ENCODE data around the gene PARP1. TPM values are rescaled to one million over a fixed set of nuclear protein-coding genes. Genes with fewer than 3 reads are reported as not detected.

Gene PARP1
- total RNA-seq, 1 donor from 2014 or later: 237 TPM

DNA sequence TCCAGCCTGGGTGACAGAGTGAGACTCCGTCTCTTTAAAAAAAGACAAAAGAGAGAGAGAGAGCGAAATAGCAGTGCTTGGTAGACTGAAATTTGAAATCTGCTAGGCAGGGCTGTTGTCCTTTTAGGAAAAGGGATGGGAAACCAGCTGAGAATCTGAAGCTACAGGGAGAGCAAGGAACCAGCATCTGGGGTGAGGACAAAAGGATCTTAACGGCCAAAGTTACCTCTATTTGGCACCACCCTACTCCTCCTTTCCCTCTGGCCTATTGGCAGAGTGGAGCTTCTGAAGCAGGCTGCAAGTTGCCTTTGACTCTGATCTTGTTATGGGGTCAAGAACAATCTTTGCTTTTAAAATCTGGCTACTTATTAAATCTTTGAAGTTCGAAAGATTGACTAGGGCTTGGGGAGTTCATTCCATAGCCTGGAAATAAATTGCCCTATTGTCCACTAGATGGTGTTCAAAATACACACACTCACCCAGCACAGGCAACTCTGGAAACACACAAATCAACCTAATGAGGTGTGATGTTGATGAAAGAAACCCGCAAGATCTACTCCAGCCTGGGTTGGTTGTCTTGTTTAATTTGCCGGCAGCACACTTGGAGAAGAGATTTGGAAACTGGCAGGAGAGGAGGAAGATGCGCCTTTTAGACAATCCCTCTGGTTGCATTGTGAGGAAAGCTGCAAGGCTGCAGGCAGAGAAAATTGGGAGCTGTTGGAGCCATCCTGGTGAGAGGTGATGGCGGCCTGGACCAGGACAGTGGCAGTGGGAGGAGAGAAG is 16.5 kb upstream of the PARP1 start:
- no peaks in the 10 kb centered on the region for H3K36me3 ChIP-seq
- H3K4me2 ChIP-seq: peak overlapping the region; percentile 21
- Mint-ChIP-seq H3K9me3 (no peaks in the 10 kb centered on the region), H3K4me1 (peaks cover 18% of the 10 kb centered on the region), H3K27me3 (ENCODE audit: insufficient read depth, low read depth) (peaks cover 8% of the 10 kb centered on the region), H3K4me3 (no peak overlapping the region), H3K27ac (no peak overlapping the region), H3K36me3 (no peaks in the 10 kb centered on the region)
- H4K20me1 ChIP-seq (ENCODE audit: low read depth): no peaks in the 10 kb centered on the region
- no peaks in the 10 kb centered on the region for H3K9me3 ChIP-seq (ENCODE audit: low read depth)
- H3F3A ChIP-seq (ENCODE audit: low read depth): no peaks in the 10 kb centered on the region
- H3K4me3 ChIP-seq: no peak overlapping the region
- H2AFZ ChIP-seq (replicated peaks): peak overlapping the region; percentile 79
- peak; percentile 56 for DNase-seq (ENCODE audit: low spot score)
- no peaks in the 10 kb centered on the region for H3K79me2 ChIP-seq (ENCODE audit: low read depth)
- peaks cover 17% of the 10 kb centered on the region for H3K4me1 ChIP-seq
- no peak overlapping the region for H3K9ac ChIP-seq
- no peaks in the 10 kb centered on the region for H3K27me3 ChIP-seq
- TF ChIP-seq, protein P1, sequence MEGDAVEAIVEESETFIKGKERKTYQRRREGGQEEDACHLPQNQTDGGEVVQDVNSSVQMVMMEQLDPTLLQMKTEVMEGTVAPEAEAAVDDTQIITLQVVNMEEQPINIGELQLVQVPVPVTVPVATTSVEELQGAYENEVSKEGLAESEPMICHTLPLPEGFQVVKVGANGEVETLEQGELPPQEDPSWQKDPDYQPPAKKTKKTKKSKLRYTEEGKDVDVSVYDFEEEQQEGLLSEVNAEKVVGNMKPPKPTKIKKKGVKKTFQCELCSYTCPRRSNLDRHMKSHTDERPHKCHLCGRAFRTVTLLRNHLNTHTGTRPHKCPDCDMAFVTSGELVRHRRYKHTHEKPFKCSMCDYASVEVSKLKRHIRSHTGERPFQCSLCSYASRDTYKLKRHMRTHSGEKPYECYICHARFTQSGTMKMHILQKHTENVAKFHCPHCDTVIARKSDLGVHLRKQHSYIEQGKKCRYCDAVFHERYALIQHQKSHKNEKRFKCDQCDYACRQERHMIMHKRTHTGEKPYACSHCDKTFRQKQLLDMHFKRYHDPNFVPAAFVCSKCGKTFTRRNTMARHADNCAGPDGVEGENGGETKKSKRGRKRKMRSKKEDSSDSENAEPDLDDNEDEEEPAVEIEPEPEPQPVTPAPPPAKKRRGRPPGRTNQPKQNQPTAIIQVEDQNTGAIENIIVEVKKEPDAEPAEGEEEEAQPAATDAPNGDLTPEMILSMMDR (IDR thresholded peaks at IDR 0.05): peak; percentile 61
- no peak for TF ChIP-seq EZH2phosphoT487 (IDR thresholded peaks at IDR 0.05)
- TF ChIP-seq EZH2 (IDR thresholded peaks at IDR 0.05): no peak
- no peak overlapping the region for H3K27ac ChIP-seq

DNA sequence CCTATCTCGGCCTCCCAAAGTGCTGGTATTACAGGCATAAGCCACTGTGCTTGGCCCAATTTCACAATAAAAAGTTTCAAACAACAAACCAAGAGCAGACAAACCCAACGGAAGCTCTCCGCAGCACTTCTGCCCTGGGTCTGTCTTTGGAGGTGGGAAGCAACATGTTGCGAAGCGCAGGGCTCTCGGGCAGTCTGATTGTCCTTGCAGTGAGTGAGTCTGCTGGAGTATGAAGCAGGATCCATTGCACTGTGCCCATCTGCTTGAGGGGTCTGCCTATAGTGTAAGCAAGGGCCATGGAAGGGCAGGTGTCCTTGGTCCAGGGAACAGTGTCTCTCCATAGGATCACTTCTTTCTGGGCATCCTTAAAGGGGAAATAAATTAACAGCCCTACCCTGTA is 14.6 kb upstream of the PARP1 start:
- Mint-ChIP-seq H3K27me3 (ENCODE audit: insufficient read depth, low read depth) (peaks cover 9% of the 10 kb centered on the region), H3K27ac (no peak overlapping the region), H3K4me3 (no peak overlapping the region), H3K4me1 (peaks cover 16% of the 10 kb centered on the region), H3K9me3 (no peaks in the 10 kb centered on the region), H3K36me3 (no peaks in the 10 kb centered on the region)
- TF ChIP-seq, protein P1 (IDR thresholded peaks at IDR 0.05): no peak
- no peak for TF ChIP-seq EZH2phosphoT487 (IDR thresholded peaks at IDR 0.05)
- TF ChIP-seq EZH2 (IDR thresholded peaks at IDR 0.05): no peak
- Histone ChIP-seq H3K4me1 (peaks cover 6% of the 10 kb centered on the region), H3K4me2 (no peak overlapping the region), H3K79me2 (ENCODE audit: low read depth) (no peaks in the 10 kb centered on the region), H3K9me3 (ENCODE audit: low read depth) (no peaks in the 10 kb centered on the region), H3K4me3 (no peak overlapping the region), H2AFZ (replicated peaks) (no peak overlapping the region), H3K27me3 (no peaks in the 10 kb centered on the region), H3K9ac (no peak overlapping the region), H3F3A (ENCODE audit: low read depth) (no peaks in the 10 kb centered on the region), H4K20me1 (ENCODE audit: low read depth) (no peaks in the 10 kb centered on the region), H3K36me3 (no peaks in the 10 kb centered on the region), H3K27ac (no peak overlapping the region)
- DNase-seq (ENCODE audit: low spot score): no peak

DNA sequence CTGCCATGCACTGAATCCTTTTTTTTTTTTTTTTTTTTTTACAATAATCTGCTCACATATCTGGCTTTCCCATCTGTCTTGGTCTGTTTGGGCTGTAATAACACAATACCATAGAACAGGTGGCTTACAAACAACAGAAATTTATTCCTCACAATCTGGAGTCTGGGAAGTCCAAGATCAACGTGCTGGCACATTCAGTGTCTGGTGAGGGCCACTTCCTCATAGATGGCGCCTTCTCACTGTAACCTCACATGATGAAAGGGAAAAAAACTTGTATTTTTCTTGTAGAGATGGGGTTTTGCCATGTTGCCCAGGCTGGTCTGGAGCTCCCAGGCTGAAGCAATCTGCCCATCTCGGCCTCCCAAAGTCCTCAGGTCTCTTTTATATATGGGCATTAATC is 13.0 kb upstream of the PARP1 start:
- Histone ChIP-seq H3K4me3 (no peak overlapping the region), H3K27me3 (no peaks in the 10 kb centered on the region), H3F3A (ENCODE audit: low read depth) (no peaks in the 10 kb centered on the region), H2AFZ (replicated peaks) (no peak overlapping the region), H3K36me3 (no peaks in the 10 kb centered on the region), H3K4me2 (no peak overlapping the region), H4K20me1 (ENCODE audit: low read depth) (no peaks in the 10 kb centered on the region), H3K4me1 (peaks cover 6% of the 10 kb centered on the region), H3K79me2 (ENCODE audit: low read depth) (no peaks in the 10 kb centered on the region), H3K9ac (no peak overlapping the region), H3K27ac (no peak overlapping the region), H3K9me3 (ENCODE audit: low read depth) (no peaks in the 10 kb centered on the region)
- H3K9me3 Mint-ChIP-seq: no peaks in the 10 kb centered on the region
- TF ChIP-seq EZH2phosphoT487 (IDR thresholded peaks at IDR 0.05): no peak
- TF ChIP-seq, protein P1 (IDR thresholded peaks at IDR 0.05): no peak
- TF ChIP-seq EZH2 (IDR thresholded peaks at IDR 0.05): no peak
- H3K4me1 Mint-ChIP-seq: peaks cover 16% of the 10 kb centered on the region
- H3K27me3 Mint-ChIP-seq (ENCODE audit: insufficient read depth, low read depth): peaks cover 5% of the 10 kb centered on the region
- H3K36me3 Mint-ChIP-seq: no peaks in the 10 kb centered on the region
- H3K4me3 Mint-ChIP-seq: no peak overlapping the region
- no peak overlapping the region for H3K27ac Mint-ChIP-seq
- DNase-seq (ENCODE audit: low spot score): no peak

All from neural progenitor cell (in vitro differentiated cells).